GM12878 (cell line): Measurements from ENCODE around the gene C1RL. TPM values are rescaled to one million over a fixed set of nuclear protein-coding genes. Genes with fewer than 3 reads are reported as not detected.

Experiments used
- ATF3 ChIP-seq: IDR thresholded peaks from 2 replicates; pipeline ENCODE4 v1.6.1; 2011; ENCODE audit warnings: low read depth, mild to moderate bottlenecking, low read length, moderate library complexity, borderline replicate concordance; ENCODE audit errors: extremely low read depth
- CTCF ChIP-seq, 3 experiments: IDR thresholded peaks in 2 of 3; conservative IDR thresholded peaks in 1 of 3; 2 replicates each; pipeline ENCODE4 v1.5.1; 2011; ENCODE audit warnings: low read depth in 3 of 3, low read length in 3 of 3, mild to moderate bottlenecking in 3 of 3, control low read depth in 2 of 3, moderate library complexity in 2 of 3, inconsistent platforms in 1 of 3, mixed read lengths in 1 of 3; ENCODE audit not compliant: control insufficient read depth in 2 of 3, insufficient read depth in 1 of 3; ENCODE audit errors: extremely low read depth in 1 of 3
- E4F1 ChIP-seq: fragments of 450-650 bp; IDR thresholded peaks from 2 replicates; pipeline ENCODE4 v1.6.1; 2018; ENCODE audit warnings: borderline replicate concordance, mild to moderate bottlenecking; ENCODE audit not compliant: partially characterized antibody
- GABPA ChIP-seq: IDR thresholded peaks from 2 replicates; pipeline ENCODE4 v1.6.1; 2014; ENCODE audit warnings: antibody characterized with exemption, low read depth, mild to moderate bottlenecking, inconsistent platforms
- HDAC2 ChIP-seq: fragments of 200-600 bp; sonication (generic); IDR thresholded peaks from 2 replicates; pipeline ENCODE4 v1.6.1; 2017
- IKZF1 ChIP-seq: fragments of 450-650 bp; conservative IDR thresholded peaks from 2 replicates; pipeline ENCODE4 v1.6.1; 2017; ENCODE audit warnings: antibody characterized with exemption, mild to moderate bottlenecking
- IKZF2 ChIP-seq, 2 experiments: fragments of 450-650 bp; IDR thresholded peaks; 2 replicates each; pipeline ENCODE4 v1.6.1; 2017; ENCODE audit warnings: mild to moderate bottlenecking in 2 of 2, moderate library complexity in 2 of 2
- MLLT1 ChIP-seq: fragments of 450-650 bp; IDR thresholded peaks from 2 replicates; pipeline ENCODE4 v1.6.1; 2016; ENCODE audit warnings: mild to moderate bottlenecking
- MTA3 ChIP-seq: IDR thresholded peaks from 2 replicates; pipeline ENCODE4 v1.6.1; 2012; ENCODE audit warnings: low read length, inconsistent platforms, borderline replicate concordance
- NFIC ChIP-seq: IDR thresholded peaks from 2 replicates; pipeline ENCODE4 v1.6.1; 2012; ENCODE audit warnings: low read depth, mild to moderate bottlenecking, inconsistent platforms, low read length, moderate library complexity
- RUNX3 ChIP-seq: IDR thresholded peaks from 2 replicates; pipeline ENCODE4 v1.6.1; 2012; ENCODE audit warnings: low read length, inconsistent platforms
- SIN3A ChIP-seq: IDR thresholded peaks from 2 replicates; pipeline ENCODE4 v1.6.1; 2012; ENCODE audit warnings: low read depth, low read length, improper control_type of control experiment
- YY1 ChIP-seq: IDR thresholded peaks from 2 replicates; pipeline ENCODE4 v1.6.1; 2011; ENCODE audit warnings: low read depth, mild to moderate bottlenecking, low read length
- ZNF207 ChIP-seq: fragments of 450-650 bp; IDR thresholded peaks from 2 replicates; pipeline ENCODE4 v1.6.1; 2014; ENCODE audit warnings: antibody characterized with exemption, mild to moderate bottlenecking, borderline replicate concordance
- ZNF384 ChIP-seq: IDR thresholded peaks from 2 replicates; pipeline ENCODE4 v1.6.1; 2012; ENCODE audit warnings: low read depth, mild to moderate bottlenecking, low read length, improper control_type of control experiment, borderline replicate concordance
- polyA plus RNA-seq, 11 experiments: library from polyadenylated mRNA; depleted of rRNA in 4 of 11; unstranded in 6 of 11; stranded (reverse) in 5 of 11; fragments of >200 nt; fragmentation: Nextera tagmentation in 4 of 11; fragmentation: Illumina TruSeq in 1 of 11; extraction: Ambion mirVana in 4 of 11; extraction: Trizol in 1 of 11; gene quantifications; 1 replicate in 1 of 11; 2 replicates in 10 of 11; pipeline versions ENCODE4 v1.2.1 to v1.2.3, GENCODE V29; 2011 to 2016; ENCODE audit warnings: inconsistent platforms in 2 of 11, missing spikeins in 2 of 11, low read depth in 1 of 11
- total RNA-seq, 4 experiments: library from RNA; depleted of rRNA in 3 of 4; stranded (reverse); fragments of >200 nt in 3 of 4; fragmentation: Illumina TruSeq in 1 of 4; extraction: Trizol in 1 of 4; gene quantifications; 2 replicates each; pipeline versions ENCODE4 v1.2.1 to v1.2.3, GENCODE V29; 2013 to 2021
- TF ChIP-seq, protein P1 (sequence below): IDR thresholded peaks from 2 replicates; pipeline ENCODE4 v1.6.1; 2011; ENCODE audit warnings: mild to moderate bottlenecking, low read depth, low read length, moderate library complexity; ENCODE audit not compliant: insufficient replicate concordance

The C1RL gene
- total and polyA plus RNA-seq, 10 of the 15 experiments (the other 5 are each of a cell fraction or from before 2014, with no cell fraction given) = 1.3 to 12.8 (median 8.1) TPM

GRCh38 chr12:7108796-7109571 lies at the start of gene C1RL (continued):
- TF ChIP-seq RUNX3 = peak; percentile 47
- peak; percentile 73; the same call in 1 of the 2 replicates for TF ChIP-seq YY1
- peak; percentile 93 to 98 (median 98) for TF ChIP-seq CTCF (IDR thresholded peaks at IDR 0.05 in 2 of 3, conservative IDR thresholded peaks at IDR 0.05 in 1 of 3; ENCODE audit: control insufficient read depth in 2 of 3, extremely low read depth in 1 of 3, insufficient read depth in 1 of 3, low read depth in 3 of 3, low read length in 3 of 3)
- TF ChIP-seq SIN3A = no peak
- no peak for TF ChIP-seq ATF3
- TF ChIP-seq ZNF207 = peak; percentile 72; the same call in 1 of the 2 replicates
- TF ChIP-seq IKZF2 (IDR thresholded peaks at IDR 0.05) = peak; percentile 73 to 79
- TF ChIP-seq HDAC2 = no peak
- no peak for TF ChIP-seq ZNF384
- TF ChIP-seq NFIC = no peak
- TF ChIP-seq E4F1 = peak; percentile 16
- TF ChIP-seq, protein P1, sequence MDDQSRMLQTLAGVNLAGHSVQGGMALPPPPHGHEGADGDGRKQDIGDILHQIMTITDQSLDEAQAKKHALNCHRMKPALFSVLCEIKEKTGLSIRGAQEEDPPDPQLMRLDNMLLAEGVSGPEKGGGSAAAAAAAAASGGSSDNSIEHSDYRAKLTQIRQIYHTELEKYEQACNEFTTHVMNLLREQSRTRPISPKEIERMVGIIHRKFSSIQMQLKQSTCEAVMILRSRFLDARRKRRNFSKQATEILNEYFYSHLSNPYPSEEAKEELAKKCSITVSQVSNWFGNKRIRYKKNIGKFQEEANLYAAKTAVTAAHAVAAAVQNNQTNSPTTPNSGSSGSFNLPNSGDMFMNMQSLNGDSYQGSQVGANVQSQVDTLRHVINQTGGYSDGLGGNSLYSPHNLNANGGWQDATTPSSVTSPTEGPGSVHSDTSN = no peak
- no peak for TF ChIP-seq GABPA
- 0 out of 2 replicates have a peak, but pooled peaks have one; percentile 24 for TF ChIP-seq MTA3
- TF ChIP-seq IKZF1 = peak; percentile 81; the same call in 1 of the 2 replicates
- peak; percentile 59 for TF ChIP-seq MLLT1
